ENCODE measurements around the gene POLR2E. TPM values are rescaled to one million over a fixed set of nuclear protein-coding genes. Genes with fewer than 3 reads are reported as not detected.

The POLR2E gene
- total RNA-seq, 1 experiment from 2014 or later = 261 TPM

DNA sequence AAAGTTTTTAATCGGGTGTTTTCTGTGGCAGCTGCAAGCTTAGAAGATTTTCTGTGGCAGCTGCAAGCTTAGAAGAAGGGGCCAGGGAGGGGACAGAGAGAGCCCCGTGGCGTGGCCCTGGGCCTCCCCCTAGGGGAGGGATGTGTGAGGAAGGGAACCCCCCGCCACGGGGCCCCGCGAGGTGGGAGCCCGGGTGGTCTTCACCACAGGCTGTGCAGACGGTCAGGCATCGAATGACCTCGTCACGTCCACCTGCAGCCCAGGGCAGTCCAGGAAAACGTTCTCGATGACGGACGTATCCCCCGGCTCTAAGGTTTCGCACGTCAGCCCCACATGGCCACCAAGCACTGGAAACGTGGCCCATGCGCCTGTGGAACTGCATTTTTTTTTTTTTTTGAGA lies 8.6 kb downstream of the POLR2E start:
- H3K9me3 Mint-ChIP-seq = no peaks in the 10 kb centered on the region
- H4K8ac ChIP-seq (replicated peaks; ENCODE audit: insufficient read length, low read depth, low read length) = no peak overlapping the region
- no peak overlapping the region for H2AK5ac ChIP-seq (ENCODE audit: insufficient read length, low read length)
- H4K5ac ChIP-seq (ENCODE audit: insufficient read length, low read depth, low read length) = no peak overlapping the region
- no peaks in the 10 kb centered on the region for H3K9me3 ChIP-seq (ENCODE audit: control insufficient read depth, low read depth, low read length)
- H3K18ac ChIP-seq (ENCODE audit: insufficient read length, low read depth, low read length) = no peak overlapping the region
- TF ChIP-seq, protein P1, sequence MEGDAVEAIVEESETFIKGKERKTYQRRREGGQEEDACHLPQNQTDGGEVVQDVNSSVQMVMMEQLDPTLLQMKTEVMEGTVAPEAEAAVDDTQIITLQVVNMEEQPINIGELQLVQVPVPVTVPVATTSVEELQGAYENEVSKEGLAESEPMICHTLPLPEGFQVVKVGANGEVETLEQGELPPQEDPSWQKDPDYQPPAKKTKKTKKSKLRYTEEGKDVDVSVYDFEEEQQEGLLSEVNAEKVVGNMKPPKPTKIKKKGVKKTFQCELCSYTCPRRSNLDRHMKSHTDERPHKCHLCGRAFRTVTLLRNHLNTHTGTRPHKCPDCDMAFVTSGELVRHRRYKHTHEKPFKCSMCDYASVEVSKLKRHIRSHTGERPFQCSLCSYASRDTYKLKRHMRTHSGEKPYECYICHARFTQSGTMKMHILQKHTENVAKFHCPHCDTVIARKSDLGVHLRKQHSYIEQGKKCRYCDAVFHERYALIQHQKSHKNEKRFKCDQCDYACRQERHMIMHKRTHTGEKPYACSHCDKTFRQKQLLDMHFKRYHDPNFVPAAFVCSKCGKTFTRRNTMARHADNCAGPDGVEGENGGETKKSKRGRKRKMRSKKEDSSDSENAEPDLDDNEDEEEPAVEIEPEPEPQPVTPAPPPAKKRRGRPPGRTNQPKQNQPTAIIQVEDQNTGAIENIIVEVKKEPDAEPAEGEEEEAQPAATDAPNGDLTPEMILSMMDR (conservative IDR thresholded peaks at IDR 0.05) = no peak
- no peak overlapping the region for H2BK15ac ChIP-seq (ENCODE audit: low read depth, low read length)
- H3K23me2 ChIP-seq (ENCODE audit: insufficient read length, low read depth, low read length, poor library complexity, severe bottlenecking) = no peaks in the 10 kb centered on the region
- no CpG with 5 or more reads among the region's 21 CpGs for whole genome bisulfite sequencing (ENCODE audit: extremely low coverage, insufficient read length, low lambda C conversion rate)
- no peak overlapping the region for H3K27ac ChIP-seq (ENCODE audit: insufficient read length, low read depth, low read length)
- H3K79me2 ChIP-seq (ENCODE audit: insufficient read depth, low read length) = no peaks in the 10 kb centered on the region
- no peaks in the 10 kb centered on the region for H3K27me3 ChIP-seq (ENCODE audit: insufficient read depth, low read length)
- no peak overlapping the region for H4K91ac ChIP-seq (ENCODE audit: insufficient read length, low read depth, low read length)
- no peak overlapping the region for H3K4me3 Mint-ChIP-seq
- H3K56ac ChIP-seq (ENCODE audit: insufficient read length, low read depth, low read length) = no peak overlapping the region
- H4K20me1 ChIP-seq (ENCODE audit: control insufficient read depth, insufficient read depth, insufficient read length) = no peaks in the 10 kb centered on the region
- H3K27me3 Mint-ChIP-seq (ENCODE audit: low read depth) = no peaks in the 10 kb centered on the region; the same call in 1 of the 2 replicates
- H3K9ac ChIP-seq (ENCODE audit: extremely low read depth, insufficient read length, low read length) = no peak overlapping the region
- DNase-seq = no peak
- no peak overlapping the region for H2BK20ac ChIP-seq (ENCODE audit: low read depth, low read length, poor library complexity, severe bottlenecking)
- no peaks in the 10 kb centered on the region for H3K79me1 ChIP-seq (ENCODE audit: insufficient read depth, low read depth, low read length, poor library complexity, severe bottlenecking)
- no peak overlapping the region for H3K14ac ChIP-seq (ENCODE audit: insufficient read depth, low read length)
- no peak overlapping the region for H2AFZ ChIP-seq (ENCODE audit: low read length)
- H2BK5ac ChIP-seq (ENCODE audit: insufficient read length, low read length) = no peak overlapping the region
- H3T11ph ChIP-seq (ENCODE audit: low read length) = no peak overlapping the region
- no peak overlapping the region for H3K4me2 ChIP-seq (ENCODE audit: insufficient read depth, insufficient read length, low read length)
- H3K4me1 ChIP-seq (ENCODE audit: insufficient read depth, low read length) = no peaks in the 10 kb centered on the region
- H3K36me3 Mint-ChIP-seq (ENCODE audit: insufficient read depth in 1 of 3, low read depth in 3 of 3) = peaks cover 17 to 41% (median 38%) of the 10 kb centered on the region in 3 experiments; a peak in 6 of 7 replicates
- H2BK120ac ChIP-seq (ENCODE audit: low read depth, low read length, poor library complexity, severe bottlenecking) = no peak overlapping the region
- H3K4ac ChIP-seq (ENCODE audit: low read depth, low read length) = no peak overlapping the region
- H3K23ac ChIP-seq (ENCODE audit: insufficient read length, low read depth, low read length) = no peak overlapping the region
- no peak overlapping the region for H3K27ac Mint-ChIP-seq
- peaks cover 2 to 3% of the 10 kb centered on the region in 2 experiments; a peak in 2 of 4 replicates for H3K4me1 Mint-ChIP-seq
- H2BK12ac ChIP-seq (ENCODE audit: insufficient read length, low read depth, low read length) = no peak overlapping the region
